GM20431 (cell line): Measurements from ENCODE around the gene NTSR1.
"Not testable (repeated sequence)": the region's sequence is repeated elsewhere in the genome, so short reads cannot be mapped to it uniquely, and the experiment has no call there.

Source experiments
- in situ Hi-C: fragments of 300-500 bp; cut with MseI, MboI; formaldehyde crosslinking; loops from one replicate; pipeline ENCODE4 v1.15.0; 2020; ENCODE audit warnings: low sequenced_read_pairs; ENCODE audit not compliant: unreplicated experiment

The NTSR1 gene

DNA sequence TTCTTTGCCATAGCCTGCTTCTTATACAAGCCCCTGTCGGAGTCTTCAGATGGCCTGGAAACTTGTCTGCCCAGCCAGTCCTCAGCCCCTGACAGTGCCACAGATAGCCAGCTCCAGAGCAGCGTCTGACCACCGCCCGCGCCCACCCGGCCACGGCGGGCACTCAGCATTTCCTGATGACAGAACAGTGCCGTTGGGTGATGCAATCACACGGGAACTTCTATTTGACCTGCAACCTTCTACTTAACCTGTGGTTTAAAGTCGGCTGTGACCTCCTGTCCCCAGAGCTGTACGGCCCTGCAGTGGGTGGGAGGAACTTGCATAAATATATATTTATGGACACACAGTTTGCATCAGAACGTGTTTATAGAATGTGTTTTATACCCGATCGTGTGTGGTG is 36.9 kb upstream of the NTSR1 start:
- in situ Hi-C loops: no loop called here

DNA sequence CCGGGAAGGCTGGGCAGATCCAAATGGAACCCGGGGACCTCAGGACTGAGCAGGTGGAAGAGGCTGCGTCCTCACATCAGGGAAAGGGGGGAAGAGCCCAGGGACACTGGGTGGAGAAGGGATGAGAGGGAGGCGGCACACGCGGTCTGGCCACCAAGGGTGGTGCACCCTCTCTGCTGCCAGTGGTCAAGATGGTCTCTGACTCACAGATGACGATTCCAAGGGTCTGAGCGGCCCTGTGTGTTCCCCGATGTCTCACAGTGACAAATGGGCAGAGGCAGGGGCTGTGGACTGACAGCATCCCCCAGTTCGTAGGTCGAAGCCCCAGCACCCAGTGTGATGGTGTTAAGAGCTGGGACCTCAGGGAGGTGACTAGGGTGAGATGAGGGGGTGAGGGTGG is 34.3 kb upstream of the NTSR1 start:
- in situ Hi-C loops: no loop called here

DNA sequence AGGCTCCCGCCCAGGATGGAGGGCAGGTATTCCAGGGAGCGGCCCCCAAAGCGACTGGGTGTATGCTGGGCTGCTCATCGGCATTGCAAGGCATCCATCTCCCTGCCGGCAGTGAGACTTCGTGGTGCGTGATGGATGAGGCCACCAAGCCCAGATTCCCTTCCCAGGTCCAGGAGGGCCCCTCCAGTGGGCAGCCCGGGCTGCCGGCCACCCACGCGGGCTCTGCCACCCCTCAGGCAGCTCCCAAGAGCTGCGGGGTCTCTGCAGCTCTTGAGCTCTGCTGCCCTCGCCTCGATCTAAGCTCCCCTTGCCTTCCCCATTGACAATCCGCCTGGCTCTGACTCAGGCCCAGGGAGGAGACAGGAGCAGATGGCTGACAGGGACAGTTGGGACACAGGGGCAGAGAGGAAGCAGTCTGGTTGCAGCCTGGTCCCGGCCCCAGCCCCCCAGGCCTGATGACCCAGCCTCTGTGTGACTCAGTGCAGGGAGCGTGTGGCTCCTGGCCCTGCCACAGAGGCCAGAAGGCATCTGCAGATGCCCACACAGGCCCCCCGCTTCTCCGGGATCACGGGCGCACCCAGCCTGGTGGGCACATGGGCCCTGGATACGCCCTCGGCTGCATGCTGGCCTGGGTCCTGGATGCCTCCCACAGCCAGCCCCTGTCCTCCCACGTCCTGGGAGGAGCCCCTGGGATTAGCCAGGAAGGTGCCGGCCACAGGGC is 33.3 kb upstream of the NTSR1 start:
- in situ Hi-C loops: no loop called here

DNA sequence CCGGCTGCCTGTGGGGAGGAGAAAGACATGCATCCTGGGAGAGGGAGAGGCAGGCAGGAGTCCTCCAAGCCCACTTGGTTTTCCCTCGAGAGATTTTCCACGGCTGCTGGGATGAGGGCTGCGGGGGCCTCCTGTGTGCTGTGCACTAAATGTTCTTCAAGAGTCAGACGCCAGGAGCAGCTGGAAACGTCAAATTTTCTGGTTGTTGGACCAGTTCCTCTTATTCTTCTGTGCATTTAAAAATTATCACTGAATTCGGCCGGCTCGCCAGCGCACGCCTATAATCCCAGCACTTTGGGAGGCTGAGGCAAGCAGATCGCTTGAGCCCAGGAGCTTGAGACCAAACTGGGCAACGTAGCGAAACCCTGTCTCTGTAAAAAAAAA is 32.8 kb upstream of the NTSR1 start:
- in situ Hi-C loops: no loop called here

DNA sequence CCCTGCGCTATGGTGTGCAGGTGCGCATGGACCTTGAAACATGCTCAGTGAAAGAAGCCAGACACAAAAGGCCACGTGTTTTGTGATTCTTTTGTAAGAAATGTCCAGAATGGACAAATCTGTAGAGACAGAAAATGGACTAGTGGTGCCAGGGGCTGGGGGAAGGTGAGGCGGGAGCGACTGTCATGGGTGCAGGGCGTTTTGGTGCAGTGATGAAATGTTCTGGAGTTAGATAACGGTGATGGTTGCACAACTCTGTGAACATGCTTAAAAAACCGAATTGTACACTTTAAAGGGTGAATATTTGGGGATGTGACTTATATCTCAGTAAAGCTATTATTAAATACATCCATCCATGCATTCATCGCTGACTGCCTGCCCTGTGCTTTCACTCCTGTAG is 31.7 kb upstream of the NTSR1 start:
- in situ Hi-C loops: no loop called here

DNA sequence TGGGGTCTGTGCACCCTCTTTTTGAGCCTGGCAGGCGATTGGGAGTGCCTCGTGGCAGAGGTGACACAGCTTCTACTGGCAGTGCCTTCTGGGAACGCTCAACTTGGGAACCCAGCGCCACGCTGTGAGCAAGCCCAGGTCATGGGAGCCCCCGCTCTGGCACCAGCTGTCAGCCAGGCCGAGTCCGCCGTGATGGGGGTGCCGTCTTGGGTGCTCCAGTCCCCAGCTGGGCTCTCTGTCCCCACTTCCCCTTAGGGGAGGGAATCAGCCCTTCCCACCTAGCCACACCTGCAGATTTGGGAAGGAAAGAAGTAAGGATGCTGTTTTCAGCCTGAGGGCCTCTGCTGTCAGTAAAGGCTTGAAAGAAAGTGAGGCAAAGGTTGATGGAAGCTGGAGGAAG is 31.0 kb upstream of the NTSR1 start:
- in situ Hi-C loops: no loop called here

DNA sequence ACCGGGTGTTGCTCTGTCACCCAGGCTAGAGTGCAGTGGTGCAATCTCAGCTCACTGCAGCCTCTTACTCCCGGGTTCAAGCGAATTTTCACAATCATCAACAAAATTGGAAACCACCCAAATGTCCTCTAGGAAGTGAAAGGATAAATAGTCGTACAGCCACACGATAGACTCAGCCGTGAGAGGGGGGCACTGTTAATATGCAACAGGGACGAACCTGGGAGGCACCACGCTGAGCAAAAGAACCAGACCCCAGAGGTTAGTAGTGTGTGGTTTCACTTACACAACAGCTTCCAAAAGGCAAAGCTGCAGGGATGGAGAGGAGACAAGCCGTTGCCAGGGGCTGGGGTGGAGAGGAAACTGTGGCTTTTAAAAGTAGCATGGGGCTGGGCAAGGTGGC is 30.1 kb upstream of the NTSR1 start:
- in situ Hi-C loops: no loop called here

DNA sequence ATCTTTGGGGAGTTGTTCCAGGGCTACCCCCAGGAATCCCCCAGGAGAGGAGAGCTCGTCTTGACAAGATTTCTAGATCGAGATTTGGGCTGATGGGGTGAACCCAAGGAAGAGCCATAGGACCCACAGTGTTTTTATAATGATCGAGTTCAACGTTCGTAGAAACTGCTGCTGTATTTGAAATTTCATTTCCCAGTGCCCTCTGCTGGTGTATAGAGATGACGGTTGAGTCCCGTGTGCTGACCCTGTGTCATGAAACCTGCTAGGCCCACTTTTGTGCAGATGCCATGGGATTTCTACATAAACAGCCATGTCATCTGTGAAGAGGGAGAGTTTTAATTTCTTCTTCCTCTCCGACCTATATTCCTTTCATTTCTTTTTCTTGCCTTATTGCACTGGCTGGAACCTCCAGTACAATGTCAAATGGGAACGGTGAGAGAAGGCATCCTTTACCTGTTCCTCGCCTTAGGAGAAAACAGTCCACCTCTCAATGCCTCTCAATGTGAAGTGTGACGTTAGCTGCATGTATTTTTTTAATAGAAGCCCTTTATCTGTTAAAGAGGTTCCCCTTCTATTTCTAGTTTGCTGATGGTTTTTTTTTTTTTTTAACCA is 28.6 kb upstream of the NTSR1 start:
- in situ Hi-C loops: no loop called here

DNA sequence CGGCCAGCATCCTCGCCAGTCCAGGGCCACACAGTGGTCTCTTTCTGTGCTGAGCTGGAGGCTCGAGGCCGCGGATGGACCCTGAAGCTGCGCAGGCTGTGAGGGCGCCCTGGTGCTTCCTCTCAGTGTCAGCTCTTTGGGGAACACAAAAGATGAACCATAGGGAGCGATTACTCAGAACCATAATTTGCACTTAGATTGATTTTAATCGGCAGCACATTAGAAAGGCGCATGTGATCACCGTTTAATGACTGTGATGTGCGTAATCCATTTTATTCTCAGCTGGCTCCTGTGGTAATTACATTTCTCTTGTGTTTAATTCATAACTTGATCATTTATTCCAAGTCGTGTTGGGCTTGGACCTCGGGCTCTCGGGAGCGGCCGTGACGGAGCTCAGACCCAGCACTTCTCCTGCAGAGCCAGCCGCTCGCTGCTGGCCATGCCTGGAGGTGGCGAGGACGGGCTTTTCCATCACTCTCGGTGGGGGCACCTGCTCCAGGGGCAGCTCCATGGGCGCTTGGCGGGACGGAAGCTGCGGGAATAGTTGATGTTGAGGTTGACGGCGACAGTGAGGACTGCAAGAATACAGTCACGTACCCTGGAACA is 25.6 kb upstream of the NTSR1 start:
- in situ Hi-C loops: no loop called here

DNA sequence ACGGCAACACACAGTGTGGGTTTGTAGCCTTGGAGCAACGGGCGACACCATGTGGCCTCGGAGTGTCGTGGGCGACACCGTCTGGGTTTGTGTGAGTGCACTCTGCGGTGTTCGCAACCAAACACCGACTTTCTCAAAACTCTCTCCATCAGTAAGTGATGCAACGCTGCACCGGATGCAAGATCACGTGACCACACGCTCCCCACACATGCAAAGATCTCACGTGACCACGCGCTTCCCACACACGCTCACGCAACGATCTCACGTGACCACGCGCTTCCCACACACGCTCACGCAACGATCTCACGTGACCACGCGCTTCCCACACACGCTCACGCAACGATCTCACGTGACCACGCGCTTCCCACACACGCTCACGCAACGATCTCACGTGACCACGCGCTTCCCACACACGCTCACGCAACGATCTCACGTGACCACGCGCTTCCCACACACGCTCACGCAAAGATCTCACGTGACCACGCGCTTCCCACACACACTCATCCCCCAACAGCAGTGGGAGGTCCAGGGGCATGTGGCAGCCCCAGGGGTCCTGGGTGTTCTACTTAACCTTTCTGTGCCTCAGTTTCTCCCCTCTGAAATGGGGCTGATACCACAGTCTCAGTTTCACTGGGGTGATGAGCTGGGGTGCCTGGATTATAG is 24.8 kb upstream of the NTSR1 start:
- in situ Hi-C loops: not testable (repeated sequence)

DNA sequence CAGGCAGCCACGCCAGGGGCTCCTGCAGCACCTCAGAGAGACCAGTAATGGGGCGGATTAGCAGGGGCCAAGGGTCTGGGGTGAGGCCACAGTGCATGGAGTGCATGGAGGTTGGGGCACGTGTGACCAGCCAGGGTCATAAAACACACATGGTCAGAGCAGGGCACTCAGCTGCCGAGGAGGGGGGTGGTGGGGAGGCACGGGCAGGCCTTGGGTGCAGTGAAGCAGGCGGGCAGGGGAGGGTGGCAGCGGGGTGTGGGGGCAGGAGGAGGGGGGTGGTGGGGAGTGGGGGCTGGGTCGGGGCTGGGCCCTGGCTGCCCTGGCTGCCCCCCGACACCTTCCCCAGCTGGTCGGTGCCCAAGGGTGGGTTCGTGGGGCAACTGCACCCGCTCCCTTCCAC is 23.7 kb upstream of the NTSR1 start:
- in situ Hi-C loops: no loop called here

DNA sequence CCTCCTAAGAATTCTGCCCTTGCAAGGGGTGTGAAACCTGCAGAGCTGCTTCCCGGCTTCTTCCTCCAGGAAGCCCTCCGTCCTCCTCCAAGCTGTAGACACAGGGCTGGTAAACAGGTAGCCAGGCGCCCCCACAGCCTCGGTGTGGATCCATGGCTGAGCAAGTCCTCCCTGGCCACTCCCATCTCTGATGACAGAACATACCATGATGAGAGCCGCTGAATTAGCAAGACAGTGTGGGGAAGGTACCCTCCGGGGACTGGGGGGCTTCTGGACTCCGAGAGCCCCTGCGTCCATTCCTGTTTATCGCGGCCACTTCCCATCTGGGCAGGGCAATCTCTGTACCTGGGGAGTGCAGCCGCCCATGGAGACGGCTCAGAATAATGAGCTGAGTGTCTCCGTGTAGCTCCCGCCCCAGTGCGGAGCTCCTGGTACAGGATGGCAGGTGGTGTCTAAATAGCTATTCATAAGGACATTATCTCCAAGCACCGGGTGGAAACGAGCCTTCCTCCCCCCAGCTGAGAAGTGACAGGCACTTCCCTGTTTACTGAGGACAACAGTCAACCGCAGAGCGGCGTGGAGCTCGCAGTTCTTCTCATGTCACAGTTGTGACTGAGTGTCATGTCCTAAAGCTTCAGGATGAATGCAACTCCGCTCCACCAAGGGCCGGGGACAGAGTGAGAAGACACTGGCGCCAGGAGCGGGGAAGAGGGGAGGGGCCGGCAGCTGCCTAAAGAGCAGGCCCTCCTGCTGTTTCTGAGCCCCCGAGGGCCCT is 22.7 kb upstream of the NTSR1 start:
- in situ Hi-C loops: no loop called here

DNA sequence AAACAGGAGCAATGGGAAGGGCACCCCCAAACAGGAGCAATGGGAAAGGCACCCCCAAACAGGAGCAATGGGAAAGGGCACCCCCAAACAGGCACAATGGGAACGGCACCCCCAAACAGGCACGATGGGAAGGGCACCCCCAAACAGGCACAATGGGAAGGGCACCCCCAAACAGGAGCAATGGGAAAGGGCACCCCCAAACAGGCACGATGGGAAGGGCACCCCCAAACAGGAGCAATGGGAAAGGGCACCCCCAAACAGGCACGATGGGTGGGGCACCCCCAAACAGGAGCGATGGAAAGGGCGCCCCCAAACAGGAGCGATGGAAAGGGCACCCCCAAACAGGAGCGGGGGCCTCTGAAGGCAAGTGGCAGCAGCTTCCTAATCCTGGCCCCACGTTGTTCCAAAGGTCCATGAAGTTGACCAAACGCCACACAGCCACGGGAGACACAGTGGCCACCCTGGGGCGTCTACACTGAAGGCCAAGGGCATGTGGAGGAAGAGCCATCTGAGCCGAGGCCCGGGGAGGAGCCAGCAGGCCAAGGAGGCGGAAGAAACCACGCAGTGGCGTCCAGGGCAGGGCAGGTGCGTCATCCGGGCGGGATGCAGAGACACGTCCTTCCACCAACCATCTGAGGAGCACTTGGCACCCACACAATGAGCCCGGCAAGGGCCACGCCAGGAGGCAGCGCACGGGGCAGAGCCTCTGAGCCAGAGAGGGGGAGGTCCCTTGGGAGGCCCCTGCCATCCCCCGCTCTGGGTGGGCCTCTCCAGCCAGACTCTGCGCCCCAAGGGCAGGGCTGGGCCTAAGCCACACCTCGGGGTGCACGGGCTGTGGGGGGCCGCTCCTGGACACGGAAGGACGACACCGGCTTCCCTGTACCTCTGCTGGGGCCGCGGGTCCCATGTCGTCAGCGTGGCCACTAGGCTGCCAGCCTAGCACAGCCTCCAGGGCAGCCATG is 21.5 kb upstream of the NTSR1 start:
- in situ Hi-C loops: no loop called here

DNA sequence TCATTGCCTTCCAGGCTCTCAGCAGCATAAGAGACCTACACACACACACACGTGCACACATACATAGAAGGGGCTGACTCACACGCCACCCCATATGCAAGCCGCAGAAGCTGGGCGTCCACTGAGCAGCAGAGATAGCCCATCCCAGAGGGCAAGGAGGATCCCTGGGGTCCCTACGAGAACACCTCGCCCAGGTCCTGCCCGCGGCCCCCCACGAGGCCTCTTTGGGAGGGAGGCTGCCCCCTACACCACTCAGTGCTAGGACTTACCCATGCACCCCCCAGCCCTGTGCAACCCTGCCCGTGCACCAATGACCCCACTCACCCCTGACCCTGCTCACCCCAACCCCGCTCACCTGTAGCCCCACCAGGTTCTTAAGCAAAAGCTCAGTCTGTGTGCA is 20.6 kb upstream of the NTSR1 start:
- in situ Hi-C loops: no loop called here

DNA sequence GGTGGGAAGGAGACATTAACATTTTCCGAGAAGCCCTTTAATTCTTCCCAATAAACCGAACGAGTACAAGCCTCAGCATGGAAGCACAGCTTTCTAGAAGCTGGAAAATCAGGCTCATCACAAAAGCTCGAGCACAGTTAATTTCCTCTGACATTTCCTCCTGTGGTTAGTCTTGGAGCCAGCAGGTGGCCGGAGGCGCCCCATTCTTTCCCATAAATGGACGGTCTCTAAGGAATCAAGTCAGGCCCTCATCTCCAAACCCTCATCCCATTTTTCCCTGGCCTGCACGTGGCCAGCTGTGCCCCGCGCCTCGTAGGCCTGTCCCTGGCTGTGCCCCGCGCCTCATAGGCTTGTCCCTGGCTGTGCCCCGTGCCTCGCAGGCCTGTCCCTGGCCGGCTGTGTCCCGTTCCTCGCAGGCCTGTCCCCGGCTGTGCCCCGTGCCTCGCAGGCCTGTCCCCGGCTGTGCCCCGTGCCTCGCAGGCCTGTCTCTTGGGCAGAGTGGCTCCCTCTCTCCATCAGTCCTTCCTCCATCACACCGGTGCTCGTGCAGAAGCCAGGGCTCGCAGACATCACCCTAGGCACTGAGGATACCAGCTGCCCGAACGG is 19.7 kb upstream of the NTSR1 start:
- in situ Hi-C loops: no loop called here

DNA sequence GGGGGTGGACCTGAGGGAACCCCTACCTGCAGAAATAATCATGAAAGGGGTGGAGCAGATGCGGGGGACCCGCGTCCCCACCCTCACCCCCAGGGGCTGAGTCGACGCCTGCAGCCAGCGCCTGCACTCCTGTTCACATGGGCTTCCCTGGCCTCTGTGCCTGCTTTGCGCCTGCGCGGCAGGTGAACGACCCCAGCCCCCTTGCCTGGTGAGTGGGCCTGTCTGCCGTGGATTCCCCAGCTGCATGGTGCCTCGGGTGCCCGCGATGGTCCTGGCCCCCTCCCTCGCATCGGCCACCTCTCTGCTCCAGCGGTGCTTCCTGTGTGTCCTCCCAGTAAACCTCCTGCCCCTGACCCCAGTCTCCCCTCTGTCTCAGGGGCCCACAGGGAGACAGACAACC is 18.8 kb upstream of the NTSR1 start:
- in situ Hi-C loops: no loop called here

DNA sequence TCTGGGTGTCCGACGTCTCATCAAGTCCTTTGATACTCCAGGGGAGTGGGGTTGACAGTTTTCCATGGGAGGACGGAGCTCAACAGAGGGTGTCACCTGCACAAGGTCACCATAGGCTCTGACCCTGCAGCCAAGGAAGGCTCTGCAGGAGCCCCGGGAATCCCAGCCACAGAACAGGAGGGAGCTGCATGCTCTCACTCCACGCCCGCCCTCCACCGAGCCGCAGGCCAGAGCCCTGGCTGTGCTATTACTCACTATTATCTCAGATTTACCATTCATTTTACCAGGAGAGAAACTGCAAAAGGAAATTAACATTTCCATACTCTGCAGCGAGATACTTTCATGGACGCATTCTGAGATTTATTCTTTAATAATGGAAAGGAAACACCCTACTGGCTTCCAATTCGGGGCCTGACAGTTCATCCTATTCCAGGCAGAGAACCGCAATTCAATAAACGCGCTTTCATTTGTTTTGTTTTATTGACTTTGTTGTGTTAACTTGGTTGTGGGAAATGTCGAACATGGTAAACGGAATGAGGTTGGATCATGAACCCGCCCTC is 18.3 kb upstream of the NTSR1 start:
- in situ Hi-C loops: no loop called here

DNA sequence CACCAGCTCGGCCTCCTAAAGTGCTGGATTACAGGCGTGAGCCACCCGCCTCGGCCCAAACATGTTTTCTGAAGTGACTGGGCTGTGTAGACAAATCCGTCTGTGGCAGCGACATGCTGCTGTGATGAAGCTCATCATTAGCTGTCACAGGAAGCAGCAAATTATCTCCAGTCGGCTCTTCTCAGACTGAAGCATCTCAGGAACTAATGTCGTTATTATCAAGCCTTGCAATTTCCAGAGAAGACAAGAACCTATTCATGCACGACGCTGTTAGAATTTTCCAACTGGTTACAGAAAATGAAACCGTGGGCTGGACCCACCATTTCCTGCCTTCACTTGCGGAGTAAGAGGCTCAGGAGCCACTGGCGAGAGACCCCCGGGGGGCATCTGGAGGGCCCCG is 17.1 kb upstream of the NTSR1 start:
- in situ Hi-C loops: no loop called here

DNA sequence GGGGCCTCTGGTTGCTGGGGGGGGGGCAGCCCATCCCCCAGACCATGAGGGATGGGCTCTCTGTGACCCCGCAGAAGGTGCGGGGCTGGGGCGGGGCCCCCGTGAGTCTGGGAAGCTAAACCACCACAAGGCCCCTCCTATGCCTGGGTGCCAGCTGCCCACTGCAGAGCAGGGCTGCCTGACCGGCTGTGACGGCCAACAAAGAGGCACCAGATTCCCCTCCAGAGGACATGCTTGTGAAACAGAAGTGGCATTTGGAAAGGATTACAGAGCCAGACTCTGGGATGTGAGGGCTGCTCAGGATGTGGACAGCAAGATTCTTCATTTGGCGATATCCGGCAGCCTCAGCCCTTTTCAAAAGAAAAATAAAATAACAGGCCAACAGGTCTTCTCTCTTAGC is 16.5 kb upstream of the NTSR1 start:
- in situ Hi-C loops: no loop called here
